Kidney epithelial cell (primary cell): ENCODE data around the gene TAGLN. TPM values are rescaled to one million over a fixed set of nuclear protein-coding genes. Genes with fewer than 3 reads are reported as not detected.

ENCODE experiments used
- DNase-seq: peaks from one replicate; pipeline ENCODE4 v3.0.0-alpha.2; 2010; ENCODE audit warnings: low read depth
- H3K27me3 ChIP-seq: 2 replicates; pipeline ENCODE4 v1.6.0; 2011; ENCODE audit warnings: low read length; ENCODE audit not compliant: control insufficient read depth, insufficient read depth
- H3K36me3 ChIP-seq: 2 replicates; pipeline ENCODE4 v1.5.1; 2011; ENCODE audit warnings: low read length; ENCODE audit not compliant: control insufficient read depth, insufficient read depth
- H3K4me3 ChIP-seq: 2 replicates; pipeline ENCODE4 v1.5.1; 2011; ENCODE audit warnings: low read depth, mild to moderate bottlenecking, control low read depth, low read length
- CTCF ChIP-seq: IDR thresholded peaks from 2 replicates; pipeline ENCODE4 v1.5.1; 2011; ENCODE audit warnings: mild to moderate bottlenecking, moderate library complexity, low read length, control low read depth, inconsistent platforms; ENCODE audit not compliant: insufficient read depth, poor library complexity, severe bottlenecking
- total RNA-seq: library from RNA; depleted of rRNA; stranded (reverse); fragments of >200 nt; gene quantifications from 2 replicates; pipeline ENCODE4 v1.2.3, GENCODE V29; 2015

TAGLN gene
- total RNA-seq, 1 donor from 2014 or later: 1,816 TPM

GRCh38 chr11:117220999-117221774 is 22.0 kb downstream of the TAGLN start:
- DNase-seq: no peak
- no peaks in the 10 kb centered on the region for H3K27me3 ChIP-seq
- peaks cover 3% of the 10 kb centered on the region for H3K36me3 ChIP-seq
- no peak for TF ChIP-seq CTCF
- H3K4me3 ChIP-seq: no peak overlapping the region

DNA sequence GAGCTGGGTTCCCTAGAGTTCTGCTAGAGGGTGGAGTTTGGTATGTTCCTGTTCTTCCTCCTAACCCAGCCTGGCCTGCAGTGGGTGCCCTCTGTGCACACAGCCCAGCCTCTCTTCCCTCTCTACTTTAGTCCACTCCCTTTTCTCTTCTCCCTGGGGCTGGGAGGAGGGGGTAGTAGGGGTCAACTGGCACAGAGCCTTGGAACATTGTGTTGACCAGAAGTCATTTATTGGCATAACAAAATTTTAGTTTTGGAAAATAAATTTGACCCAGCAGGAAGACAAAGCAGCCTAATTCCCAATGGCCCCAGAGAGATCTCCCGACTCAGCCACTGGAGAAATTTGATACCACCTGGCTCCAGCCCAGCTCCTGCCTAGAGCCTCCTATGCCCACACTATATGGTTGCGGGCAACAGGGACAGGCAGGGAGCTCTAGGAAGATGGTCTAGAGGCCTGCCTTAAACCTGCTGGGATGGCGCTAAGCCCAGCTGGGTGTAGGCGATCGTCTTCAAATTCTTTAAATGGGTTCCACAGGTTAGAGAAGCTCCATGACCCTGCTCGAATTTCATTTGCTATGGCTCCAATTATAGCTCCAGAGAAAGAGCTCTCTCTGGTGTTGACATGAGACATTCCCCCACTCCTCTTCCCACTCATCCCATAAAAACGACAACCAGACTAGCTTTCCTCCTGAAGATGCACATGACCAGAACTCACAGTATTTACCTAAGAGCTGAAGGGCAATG is 22.8 kb downstream of the TAGLN start:
- TF ChIP-seq CTCF: no peak
- Histone ChIP-seq H3K36me3 (peaks cover 3% of the 10 kb centered on the region), H3K27me3 (no peaks in the 10 kb centered on the region), H3K4me3 (no peak overlapping the region)
- DNase-seq: no peak

- Histone ChIP-seq H3K27me3 (no peaks in the 10 kb centered on the region), H3K4me3 (no peak overlapping the region), H3K36me3 (peaks cover 3% of the 10 kb centered on the region)
- DNase-seq: no peak
- no peak for TF ChIP-seq CTCF
Measured at GRCh38 chr11:117222991-117223740, 24.0 kb downstream of the TAGLN start.

DNA sequence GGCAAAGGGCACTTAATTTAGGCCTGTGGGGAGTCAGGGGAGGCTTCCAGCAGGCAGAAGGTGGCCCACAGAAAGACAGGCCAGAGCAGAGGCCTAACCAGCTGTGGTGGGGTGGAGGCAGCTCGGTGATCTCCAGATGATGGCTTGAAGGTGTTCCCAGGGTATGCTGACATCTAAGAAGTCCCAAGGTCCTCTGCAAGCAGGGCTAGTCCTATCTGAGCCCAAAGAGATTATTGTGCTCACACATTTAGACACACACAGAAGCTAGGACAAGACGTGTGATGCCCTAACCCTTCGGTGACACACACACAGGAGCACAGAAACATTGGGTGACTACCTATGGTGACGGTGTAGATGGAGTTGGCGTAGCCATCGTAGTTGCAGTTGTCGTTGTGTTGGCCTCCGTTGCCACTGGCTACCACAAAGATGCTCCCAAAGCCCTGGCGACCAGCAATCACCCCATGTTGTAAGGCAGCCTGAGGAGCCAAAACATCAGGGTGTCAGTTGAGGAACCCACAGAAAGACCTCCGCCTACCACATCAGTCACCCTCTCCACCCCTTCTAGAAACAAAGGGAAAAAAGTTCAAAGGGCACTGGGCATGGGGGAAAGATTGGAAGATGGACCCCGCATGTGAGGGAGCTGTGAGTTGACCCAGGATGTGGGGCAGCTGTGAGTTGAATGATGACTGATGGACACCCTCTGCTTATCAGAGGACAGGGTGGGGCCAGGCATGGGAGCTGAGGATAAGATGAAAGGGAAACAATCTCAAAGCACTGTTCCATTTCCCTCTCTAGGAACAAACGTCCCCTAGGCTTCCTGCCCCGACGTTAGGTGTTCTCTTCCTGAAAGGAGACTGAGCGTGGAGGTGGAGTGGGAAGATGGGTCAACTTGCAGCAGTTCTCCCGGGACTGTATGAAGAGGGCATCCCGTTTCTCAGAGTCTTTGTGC is 24.8 kb downstream of the TAGLN start:
- no peak for DNase-seq
- H3K4me3 ChIP-seq: no peak overlapping the region
- H3K27me3 ChIP-seq: no peaks in the 10 kb centered on the region
- no peak for TF ChIP-seq CTCF
- H3K36me3 ChIP-seq: peaks cover 2% of the 10 kb centered on the region

DNA sequence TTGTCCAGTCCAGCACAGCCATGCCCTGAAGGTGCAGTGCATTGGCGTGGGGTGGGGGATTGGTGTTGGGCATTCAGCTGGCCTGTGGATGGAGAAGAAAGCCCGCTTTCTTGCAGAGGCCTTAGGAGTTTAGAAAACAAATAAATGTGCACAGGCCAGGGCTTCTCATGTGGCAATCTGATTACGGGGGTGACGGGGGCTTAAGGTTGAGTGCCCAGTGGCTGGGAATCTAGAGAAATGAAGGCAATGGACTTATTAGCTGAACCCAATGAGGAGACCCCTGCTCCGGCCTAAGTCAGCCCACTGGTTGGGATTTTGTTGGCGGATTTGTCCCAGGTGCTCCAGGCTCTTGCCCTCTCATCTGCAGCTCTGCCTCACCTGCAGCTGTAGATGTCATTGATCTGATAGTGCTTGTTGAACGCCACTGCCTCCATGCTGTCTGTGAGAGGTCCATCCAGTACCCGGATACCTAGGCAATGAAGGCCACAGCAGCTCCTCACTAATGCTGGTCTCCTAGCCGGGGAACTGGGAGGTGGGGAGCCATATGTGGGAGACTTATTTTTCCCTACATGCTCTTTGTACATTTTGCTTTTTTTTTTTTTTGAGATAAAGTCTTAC is 26.5 kb downstream of the TAGLN start:
- Histone ChIP-seq H3K36me3 (peaks cover 2% of the 10 kb centered on the region), H3K4me3 (no peak overlapping the region), H3K27me3 (no peaks in the 10 kb centered on the region)
- no peak for DNase-seq
- no peak for TF ChIP-seq CTCF
